H1 (cell line): ENCODE measurements around the gene LMX1B. TPM values are rescaled to one million over a fixed set of nuclear protein-coding genes. Genes with fewer than 3 reads are reported as not detected.

Source experiments
- BACH1 ChIP-seq: IDR thresholded peaks from 2 replicates; pipeline ENCODE4 v1.6.1; 2012; ENCODE audit warnings: low read length, improper control_type of control experiment
- BCL11A ChIP-seq, 2 experiments: IDR thresholded peaks; one replicate each; pipeline ENCODE4 v1.6.1; 2011; ENCODE audit warnings: low read depth in 2 of 2, low read length in 2 of 2, mild to moderate bottlenecking in 2 of 2
- CREB1 ChIP-seq: IDR thresholded peaks from 2 replicates; pipeline ENCODE4 v1.6.1; 2012; ENCODE audit warnings: inconsistent platforms
- FOSL1 ChIP-seq: IDR thresholded peaks from 2 replicates; pipeline ENCODE4 v1.6.1; 2011; ENCODE audit warnings: mild to moderate bottlenecking, low read depth, low read length, moderate library complexity; ENCODE audit not compliant: insufficient read depth
- HDAC2 ChIP-seq, 2 experiments: fragments of 300-600 bp in 1 of 2; sonication (generic) in 1 of 2; IDR thresholded peaks; 2 replicates each; pipeline ENCODE4 v1.6.1; 2011 to 2012; ENCODE audit warnings: low read depth in 2 of 2, low read length in 2 of 2, mild to moderate bottlenecking in 2 of 2, moderate library complexity in 2 of 2, borderline replicate concordance in 1 of 2, inconsistent platforms in 1 of 2
- KDM5A ChIP-seq: fragments of 200-600 bp; IDR thresholded peaks from 2 replicates; pipeline ENCODE4 v1.7.1; 2012; ENCODE audit warnings: mild to moderate bottlenecking, low read length, inconsistent platforms, mixed read lengths
- SAP30 ChIP-seq: fragments of 300-600 bp; sonication (generic); IDR thresholded peaks from 2 replicates; pipeline ENCODE4 v1.7.1; 2012; ENCODE audit warnings: low read length, moderate library complexity, mild to moderate bottlenecking, inconsistent platforms; ENCODE audit not compliant: insufficient read depth, insufficient replicate concordance
- SIX5 ChIP-seq: IDR thresholded peaks from 2 replicates; pipeline ENCODE4 v1.6.1; 2011; ENCODE audit warnings: mild to moderate bottlenecking, low read depth, low read length
- TAF1 ChIP-seq: IDR thresholded peaks from 2 replicates; pipeline ENCODE4 v1.6.1; 2011; ENCODE audit warnings: mild to moderate bottlenecking, low read depth, low read length
- TBP ChIP-seq: IDR thresholded peaks from 2 replicates; pipeline ENCODE4 v1.6.1; 2011; ENCODE audit warnings: low read depth, low read length, improper control_type of control experiment
- polyA plus RNA-seq, 7 experiments: library from polyadenylated mRNA; depleted of rRNA in 3 of 7; stranded (reverse) in 5 of 7; unstranded in 2 of 7; fragments of >200 nt in 5 of 7; fragments of 200-250 nt in 2 of 7; gene quantifications; 1 replicate in 5 of 7; 2 replicates in 1 of 7; 4 replicates in 1 of 7; pipeline versions ENCODE4 v1.2.1 to v1.2.3, GENCODE V29; 2011 to 2013; ENCODE audit warnings: missing spikeins in 2 of 7, mixed read lengths in 2 of 7
- total RNA-seq: library from RNA; stranded (reverse); fragmentation: NEBNext Ultra II Directional; extraction: Animal tissue kit (Norgen Biotek cat#: 25700); gene quantifications from 2 replicates; pipeline ENCODE4 v1.2.1, GENCODE V29; 2021
- TF ChIP-seq, protein P1 (sequence below): fragments of 300-600 bp; sonication (generic); IDR thresholded peaks from 2 replicates; pipeline ENCODE4 v1.7.1; 2012; ENCODE audit warnings: low read length, moderate library complexity, mild to moderate bottlenecking, inconsistent platforms; ENCODE audit not compliant: insufficient replicate concordance

The LMX1B gene
- total and polyA plus RNA-seq, 2 of the 8 experiments (the other 6 are each of a cell fraction or from before 2014, with no cell fraction given) = 0.09 to 0.37 TPM

DNA sequence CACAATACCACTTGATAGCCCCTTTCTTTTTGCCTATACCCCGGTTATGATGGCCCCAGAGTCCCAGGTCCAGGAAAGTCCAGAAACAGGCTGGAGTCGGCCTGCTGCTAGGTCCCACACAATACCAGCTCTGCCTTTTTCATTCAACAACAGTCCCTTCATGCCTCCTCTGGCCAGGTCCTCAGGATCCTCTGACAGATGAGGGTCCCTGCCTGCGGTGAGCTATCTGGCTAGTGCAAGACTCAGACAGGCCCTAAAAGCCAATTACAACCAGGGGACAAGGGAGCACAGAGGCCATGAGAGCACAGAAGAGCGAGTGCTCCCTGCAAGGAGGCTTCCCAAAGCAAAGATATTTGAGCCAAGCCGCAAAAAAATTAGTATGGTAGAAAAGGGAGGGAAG, 106.3 kb downstream of the LMX1B start (continued):
- TF ChIP-seq, protein P1, sequence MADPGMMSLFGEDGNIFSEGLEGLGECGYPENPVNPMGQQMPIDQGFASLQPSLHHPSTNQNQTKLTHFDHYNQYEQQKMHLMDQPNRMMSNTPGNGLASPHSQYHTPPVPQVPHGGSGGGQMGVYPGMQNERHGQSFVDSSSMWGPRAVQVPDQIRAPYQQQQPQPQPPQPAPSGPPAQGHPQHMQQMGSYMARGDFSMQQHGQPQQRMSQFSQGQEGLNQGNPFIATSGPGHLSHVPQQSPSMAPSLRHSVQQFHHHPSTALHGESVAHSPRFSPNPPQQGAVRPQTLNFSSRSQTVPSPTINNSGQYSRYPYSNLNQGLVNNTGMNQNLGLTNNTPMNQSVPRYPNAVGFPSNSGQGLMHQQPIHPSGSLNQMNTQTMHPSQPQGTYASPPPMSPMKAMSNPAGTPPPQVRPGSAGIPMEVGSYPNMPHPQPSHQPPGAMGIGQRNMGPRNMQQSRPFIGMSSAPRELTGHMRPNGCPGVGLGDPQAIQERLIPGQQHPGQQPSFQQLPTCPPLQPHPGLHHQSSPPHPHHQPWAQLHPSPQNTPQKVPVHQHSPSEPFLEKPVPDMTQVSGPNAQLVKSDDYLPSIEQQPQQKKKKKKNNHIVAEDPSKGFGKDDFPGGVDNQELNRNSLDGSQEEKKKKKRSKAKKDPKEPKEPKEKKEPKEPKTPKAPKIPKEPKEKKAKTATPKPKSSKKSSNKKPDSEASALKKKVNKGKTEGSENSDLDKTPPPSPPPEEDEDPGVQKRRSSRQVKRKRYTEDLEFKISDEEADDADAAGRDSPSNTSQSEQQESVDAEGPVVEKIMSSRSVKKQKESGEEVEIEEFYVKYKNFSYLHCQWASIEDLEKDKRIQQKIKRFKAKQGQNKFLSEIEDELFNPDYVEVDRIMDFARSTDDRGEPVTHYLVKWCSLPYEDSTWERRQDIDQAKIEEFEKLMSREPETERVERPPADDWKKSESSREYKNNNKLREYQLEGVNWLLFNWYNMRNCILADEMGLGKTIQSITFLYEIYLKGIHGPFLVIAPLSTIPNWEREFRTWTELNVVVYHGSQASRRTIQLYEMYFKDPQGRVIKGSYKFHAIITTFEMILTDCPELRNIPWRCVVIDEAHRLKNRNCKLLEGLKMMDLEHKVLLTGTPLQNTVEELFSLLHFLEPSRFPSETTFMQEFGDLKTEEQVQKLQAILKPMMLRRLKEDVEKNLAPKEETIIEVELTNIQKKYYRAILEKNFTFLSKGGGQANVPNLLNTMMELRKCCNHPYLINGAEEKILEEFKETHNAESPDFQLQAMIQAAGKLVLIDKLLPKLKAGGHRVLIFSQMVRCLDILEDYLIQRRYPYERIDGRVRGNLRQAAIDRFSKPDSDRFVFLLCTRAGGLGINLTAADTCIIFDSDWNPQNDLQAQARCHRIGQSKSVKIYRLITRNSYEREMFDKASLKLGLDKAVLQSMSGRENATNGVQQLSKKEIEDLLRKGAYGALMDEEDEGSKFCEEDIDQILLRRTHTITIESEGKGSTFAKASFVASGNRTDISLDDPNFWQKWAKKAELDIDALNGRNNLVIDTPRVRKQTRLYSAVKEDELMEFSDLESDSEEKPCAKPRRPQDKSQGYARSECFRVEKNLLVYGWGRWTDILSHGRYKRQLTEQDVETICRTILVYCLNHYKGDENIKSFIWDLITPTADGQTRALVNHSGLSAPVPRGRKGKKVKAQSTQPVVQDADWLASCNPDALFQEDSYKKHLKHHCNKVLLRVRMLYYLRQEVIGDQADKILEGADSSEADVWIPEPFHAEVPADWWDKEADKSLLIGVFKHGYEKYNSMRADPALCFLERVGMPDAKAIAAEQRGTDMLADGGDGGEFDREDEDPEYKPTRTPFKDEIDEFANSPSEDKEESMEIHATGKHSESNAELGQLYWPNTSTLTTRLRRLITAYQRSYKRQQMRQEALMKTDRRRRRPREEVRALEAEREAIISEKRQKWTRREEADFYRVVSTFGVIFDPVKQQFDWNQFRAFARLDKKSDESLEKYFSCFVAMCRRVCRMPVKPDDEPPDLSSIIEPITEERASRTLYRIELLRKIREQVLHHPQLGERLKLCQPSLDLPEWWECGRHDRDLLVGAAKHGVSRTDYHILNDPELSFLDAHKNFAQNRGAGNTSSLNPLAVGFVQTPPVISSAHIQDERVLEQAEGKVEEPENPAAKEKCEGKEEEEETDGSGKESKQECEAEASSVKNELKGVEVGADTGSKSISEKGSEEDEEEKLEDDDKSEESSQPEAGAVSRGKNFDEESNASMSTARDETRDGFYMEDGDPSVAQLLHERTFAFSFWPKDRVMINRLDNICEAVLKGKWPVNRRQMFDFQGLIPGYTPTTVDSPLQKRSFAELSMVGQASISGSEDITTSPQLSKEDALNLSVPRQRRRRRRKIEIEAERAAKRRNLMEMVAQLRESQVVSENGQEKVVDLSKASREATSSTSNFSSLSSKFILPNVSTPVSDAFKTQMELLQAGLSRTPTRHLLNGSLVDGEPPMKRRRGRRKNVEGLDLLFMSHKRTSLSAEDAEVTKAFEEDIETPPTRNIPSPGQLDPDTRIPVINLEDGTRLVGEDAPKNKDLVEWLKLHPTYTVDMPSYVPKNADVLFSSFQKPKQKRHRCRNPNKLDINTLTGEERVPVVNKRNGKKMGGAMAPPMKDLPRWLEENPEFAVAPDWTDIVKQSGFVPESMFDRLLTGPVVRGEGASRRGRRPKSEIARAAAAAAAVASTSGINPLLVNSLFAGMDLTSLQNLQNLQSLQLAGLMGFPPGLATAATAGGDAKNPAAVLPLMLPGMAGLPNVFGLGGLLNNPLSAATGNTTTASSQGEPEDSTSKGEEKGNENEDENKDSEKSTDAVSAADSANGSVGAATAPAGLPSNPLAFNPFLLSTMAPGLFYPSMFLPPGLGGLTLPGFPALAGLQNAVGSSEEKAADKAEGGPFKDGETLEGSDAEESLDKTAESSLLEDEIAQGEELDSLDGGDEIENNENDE = no peak
- TF ChIP-seq TBP (no peak), SAP30 (no peak), BCL11A (IDR thresholded peaks at IDR 0.05; ENCODE audit: low read depth in 2 of 2, low read length in 2 of 2) (no peak), BACH1 (no peak), CREB1 (no peak), KDM5A (no peak), HDAC2 (IDR thresholded peaks at IDR 0.05; ENCODE audit: borderline replicate concordance in 1 of 2, low read depth in 2 of 2, low read length in 2 of 2) (no peak), SIX5 (no peak), TAF1 (no peak), FOSL1 (no peak)
